AG04450 (cell line): Measurements from ENCODE around the gene SUMO3. TPM values are rescaled to one million over a fixed set of nuclear protein-coding genes. Genes with fewer than 3 reads are reported as not detected.

Experiments
- CTCF ChIA-PET: fragments of 300-600, 350-600 bp; formaldehyde crosslinking; extraction: SDS; loops from one replicate; lab custom pipeline; 2022; ENCODE audit warnings: antibody characterized with exemption, inconsistent platforms; lab: Charles Lee
- POLR2A ChIA-PET: fragments of 350-600 bp; formaldehyde crosslinking; extraction: SDS; loops from one replicate; lab custom pipeline; 2021; ENCODE audit warnings: antibody characterized with exemption, inconsistent platforms; lab: Yijun Ruan, JAX
- DNase-seq: peaks from one replicate; pipeline ENCODE4 v3.0.0-alpha.2; 2011; ENCODE audit warnings: low read depth, low spot score
- H3K27ac ChIP-seq: one replicate; pipeline ENCODE4 v1.5.1; 2012; ENCODE audit warnings: low read depth, low read length, control low read depth
- H3K27me3 ChIP-seq: one replicate; pipeline ENCODE4 v1.6.0; 2012; ENCODE audit warnings: low read length; ENCODE audit not compliant: control insufficient read depth, insufficient read depth
- H3K4me3 ChIP-seq: 2 replicates; pipeline ENCODE4 v1.5.1; 2011; ENCODE audit warnings: mild to moderate bottlenecking, low read depth, low read length, control low read depth
- H3K9me3 ChIP-seq: 2 replicates; pipeline ENCODE4 v1.5.1; 2012; ENCODE audit warnings: low read length; ENCODE audit not compliant: control insufficient read depth, insufficient read depth
- CTCF ChIP-seq: IDR thresholded peaks from 2 replicates; pipeline ENCODE4 v1.5.1; 2011; ENCODE audit warnings: low read depth, low read length, control low read depth, inconsistent platforms
- polyA plus RNA-seq: library from polyadenylated mRNA; depleted of rRNA; stranded (reverse); fragments of >200 nt; gene quantifications from 2 replicates; pipeline ENCODE4 v1.2.3, GENCODE V29; 2011

The SUMO3 gene
- polyA plus RNA-seq, 1 experiment: 134 TPM

- DNase-seq: no peak
- Histone ChIP-seq H3K9me3 (no peaks in the 10 kb centered on the region), H3K27me3 (no peaks in the 10 kb centered on the region), H3K4me3 (peak overlapping the region; percentile 87), H3K27ac (no peak overlapping the region)
- TF ChIP-seq CTCF: peak; percentile 58
- POLR2A ChIA-PET: no interaction called here
- CTCF ChIA-PET: interaction anchor here (0.6 to 3.4 kb wide), 13 partner anchors 9 to 366 kb away, joined by 3 to 22 read pairs (median 3); partner anchors contain the start of gene SLX9
Measured at GRCh38 chr21:44800103-44800502, 17.8 kb downstream of the SUMO3 start.

- ChIA-PET POLR2A (interaction anchor here (0.6 kb wide), 1 partner anchor 132 kb away, joined by 5 read pairs; no protein-coding TSS in a partner anchor), CTCF (interaction anchor here (0.6 to 3.4 kb wide), 11 partner anchors 9 to 366 kb away, joined by 3 to 22 read pairs (median 3); partner anchors contain the start of gene SLX9)
- Histone ChIP-seq H3K9me3 (no peaks in the 10 kb centered on the region), H3K27me3 (no peaks in the 10 kb centered on the region), H3K27ac (no peak overlapping the region), H3K4me3 (no peak overlapping the region)
- no peak for DNase-seq
- TF ChIP-seq CTCF: no peak
Measured at GRCh38 chr21:44799646-44800045, 18.2 kb downstream of the SUMO3 start.

DNA sequence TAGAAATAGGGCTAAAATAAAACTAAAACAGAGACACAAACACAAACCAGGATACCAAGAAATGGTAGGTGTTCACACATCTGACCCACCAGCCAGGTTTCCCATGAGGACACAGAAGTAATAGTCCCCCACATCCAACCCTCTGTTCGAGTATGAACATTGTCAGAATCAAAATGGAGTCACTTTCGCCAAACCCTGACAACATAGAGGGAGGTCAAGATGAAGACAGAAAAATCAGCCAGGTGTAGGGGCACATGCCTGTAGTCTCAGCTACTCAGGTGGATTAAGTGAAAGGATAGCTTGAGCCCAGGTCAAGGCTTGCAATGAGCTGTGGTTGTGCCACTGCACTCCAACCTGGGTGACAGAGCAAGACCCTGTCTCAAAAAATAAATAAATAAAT is 20.1 kb downstream of the SUMO3 start:
- POLR2A ChIA-PET: no interaction called here
- H3K27ac ChIP-seq: no peak overlapping the region
- DNase-seq: no peak
- H3K27me3 ChIP-seq: no peaks in the 10 kb centered on the region
- no peaks in the 10 kb centered on the region for H3K9me3 ChIP-seq
- CTCF ChIA-PET: no interaction called here
- no peak overlapping the region for H3K4me3 ChIP-seq
- TF ChIP-seq CTCF: no peak

GRCh38 chr21:44795342-44795741 is 22.5 kb downstream of the SUMO3 start:
- ChIA-PET POLR2A (no interaction called here), CTCF (interaction anchor here (0.5 kb wide), 1 partner anchor 491 kb away, joined by 4 read pairs; no protein-coding TSS in a partner anchor)
- TF ChIP-seq CTCF: no peak
- H3K4me3 ChIP-seq: no peak overlapping the region
- H3K27ac ChIP-seq: no peak overlapping the region
- H3K27me3 ChIP-seq: no peaks in the 10 kb centered on the region
- H3K9me3 ChIP-seq: no peaks in the 10 kb centered on the region
- DNase-seq: no peak

GRCh38 chr21:44793592-44794374 is 24.1 kb downstream of the SUMO3 start:
- Histone ChIP-seq H3K27ac (no peak overlapping the region), H3K4me3 (no peak overlapping the region), H3K27me3 (no peaks in the 10 kb centered on the region), H3K9me3 (no peaks in the 10 kb centered on the region)
- DNase-seq: no peak
- ChIA-PET POLR2A (interaction anchor here (0.5 to 0.8 kb wide), 2 partner anchors 8 to 39 kb away, joined by 5 to 6 read pairs; partner anchors contain the start of gene UBE2G2), CTCF (interaction anchor here (0.8 to 2.1 kb wide), 30 partner anchors 8 to 900 kb away, joined by 3 to 21 read pairs (median 4); partner anchors contain the start of gene UBE2G2)
- no peak for TF ChIP-seq CTCF
